SK-N-SH (cell line): ENCODE results near the gene RBP5. TPM values are rescaled to one million over a fixed set of nuclear protein-coding genes. Genes with fewer than 3 reads are reported as not detected.

ENCODE experiments used
- CTCF ChIA-PET: fragments of 300-600, 350-600 bp; formaldehyde crosslinking; extraction: SDS; loops from one replicate; lab custom pipeline; 2021; lab: Yijun Ruan, JAX
- POLR2A ChIA-PET: fragments of 350-600 bp; sonication (Branson Sonifier 250); formaldehyde crosslinking; extraction: SDS; loops from one replicate; lab custom pipeline; 2020; ENCODE audit warnings: antibody characterized with exemption, inconsistent platforms; lab: Yijun Ruan, JAX
- DNase-seq: peaks from one replicate; pipeline ENCODE4 v3.0.0; 2012
- H2AFZ ChIP-seq: fragments of 200-600 bp; sonication (generic); 2 replicates; pipeline ENCODE4 v1.8.1; 2016; ENCODE audit warnings: antibody characterized with exemption, mild to moderate bottlenecking, low read depth
- H3F3A ChIP-seq: fragments of 200-600 bp; sonication (generic); replicated peaks from 2 replicates; pipeline ENCODE3; 2016; ENCODE audit warnings: antibody characterized with exemption, mild to moderate bottlenecking; ENCODE audit not compliant: insufficient read depth
- H3K27ac ChIP-seq, 2 experiments: fragments of 200-500 bp in 1 of 2; fragments of 200-600 bp in 1 of 2; sonication (Bioruptor generic) in 1 of 2; sonication (generic), shearing (Covaris generic) in 1 of 2; 2 replicates each; pipeline versions ENCODE4 v1.5.1 to v1.6.1; 2014 to 2016; ENCODE audit warnings: low read depth in 2 of 2, inconsistent platforms in 1 of 2, low read length in 1 of 2, mild to moderate bottlenecking in 1 of 2, mixed read lengths in 1 of 2
- H3K27me3 ChIP-seq: fragments of 200-600 bp; sonication (generic), shearing (Covaris generic); 2 replicates; pipeline ENCODE4 v1.6.1; 2016; ENCODE audit warnings: mixed run types; ENCODE audit not compliant: insufficient read depth
- H3K36me3 ChIP-seq, 2 experiments: fragments of 200-500 bp in 1 of 2; fragments of 200-600 bp in 1 of 2; sonication (Bioruptor generic) in 1 of 2; sonication (generic) in 1 of 2; replicated peaks in 1 of 2; 2 replicates each; pipeline versions ENCODE3 to v1.5.1; 2014 to 2016; ENCODE audit warnings: low read length in 1 of 2, mild to moderate bottlenecking in 1 of 2; ENCODE audit not compliant: insufficient read depth in 2 of 2, control insufficient read depth in 1 of 2
- H3K4me1 ChIP-seq, 2 experiments: fragments of 200-500 bp in 1 of 2; fragments of 200-600 bp in 1 of 2; sonication (Bioruptor generic) in 1 of 2; sonication (generic), shearing (Covaris generic) in 1 of 2; 2 replicates each; pipeline versions ENCODE4 v1.5.1 to v1.6.1; 2014 to 2016; ENCODE audit warnings: low read depth in 1 of 2, low read length in 1 of 2, mixed run types in 1 of 2; ENCODE audit not compliant: insufficient read depth in 2 of 2, control insufficient read depth in 1 of 2
- H3K4me2 ChIP-seq: fragments of 200-600 bp; sonication (generic), shearing (Covaris generic); 2 replicates; pipeline ENCODE4 v1.6.1; 2017; ENCODE audit warnings: mixed run types
- H3K4me3 ChIP-seq, 2 experiments: fragments of 200-500 bp in 1 of 2; fragments of 200-600 bp in 1 of 2; sonication (Bioruptor generic) in 1 of 2; sonication (generic), shearing (Covaris generic) in 1 of 2; 2 replicates each; pipeline versions ENCODE4 v1.5.1 to v1.8.1; 2014 to 2016; ENCODE audit warnings: low read depth in 2 of 2, inconsistent platforms in 1 of 2, low read length in 1 of 2, mild to moderate bottlenecking in 1 of 2, mixed read lengths in 1 of 2, moderate library complexity in 1 of 2
- H3K79me2 ChIP-seq: fragments of 200-600 bp; sonication (generic); 2 replicates; pipeline ENCODE4 v1.8.1; 2017; ENCODE audit warnings: mild to moderate bottlenecking; ENCODE audit not compliant: insufficient read depth
- H3K9ac ChIP-seq: fragments of 200-600 bp; sonication (generic); 2 replicates; pipeline ENCODE4 v1.6.1; 2017; ENCODE audit warnings: mixed run types
- H3K9me2 ChIP-seq: fragments of 200-600 bp; sonication (generic); 2 replicates; pipeline ENCODE4 v1.6.1; 2017; ENCODE audit warnings: mixed run types
- H3K9me3 ChIP-seq: fragments of 200-600 bp; sonication (generic); 2 replicates; pipeline ENCODE4 v1.6.1; 2017; ENCODE audit warnings: mixed run types, mild to moderate bottlenecking, moderate library complexity
- H4K20me1 ChIP-seq: fragments of 200-600 bp; sonication (generic); 2 replicates; pipeline ENCODE4 v1.6.1; 2017; ENCODE audit warnings: mild to moderate bottlenecking, mixed run types; ENCODE audit not compliant: insufficient read depth
- CHD2 ChIP-seq: fragments of 150-350 bp; IDR thresholded peaks from 2 replicates; pipeline ENCODE4 v1.6.1; 2018; ENCODE audit warnings: low read length; ENCODE audit not compliant: partially characterized antibody
- ELF1 ChIP-seq: IDR thresholded peaks from 2 replicates; pipeline ENCODE4 v1.4.0; 2012
- EP300 ChIP-seq, 2 experiments: IDR thresholded peaks; 2 replicates each; pipeline versions ENCODE4 v1.4.0 to v1.6.1; 2012; ENCODE audit warnings: borderline replicate concordance in 1 of 2, low read depth in 1 of 2, low read length in 1 of 2
- EZH2phosphoT487 ChIP-seq: fragments of 200-600 bp; sonication (generic); IDR thresholded peaks from 2 replicates; pipeline ENCODE4 v1.6.1; 2017; ENCODE audit warnings: low read depth, mixed run types, mild to moderate bottlenecking, antibody characterized with exemption, moderate library complexity, borderline replicate concordance
- FOXJ3 ChIP-seq: sonication (generic); formaldehyde crosslinking; IDR thresholded peaks from 2 replicates; pipeline ENCODE4 v1.5.1; 2020; ENCODE audit warnings: mild to moderate bottlenecking, missing genetic modification reagents
- FOXM1 ChIP-seq: IDR thresholded peaks from 2 replicates; pipeline ENCODE4 v1.4.0; 2012; ENCODE audit warnings: low read depth, mild to moderate bottlenecking
- GABPA ChIP-seq: IDR thresholded peaks from 2 replicates; pipeline ENCODE4 v1.4.0; 2012; ENCODE audit warnings: low read depth, mild to moderate bottlenecking
- NFIC ChIP-seq: IDR thresholded peaks from 2 replicates; pipeline ENCODE4 v1.4.0; 2012; ENCODE audit warnings: borderline replicate concordance
- RCOR1 ChIP-seq: fragments of 150-350 bp; IDR thresholded peaks from 2 replicates; pipeline ENCODE4 v1.6.1; 2017; ENCODE audit warnings: antibody characterized with exemption, low read length
- RXRA ChIP-seq: IDR thresholded peaks from 2 replicates; pipeline ENCODE4 v1.4.0; 2012; ENCODE audit warnings: low read depth, mild to moderate bottlenecking, borderline replicate concordance
- SIN3A ChIP-seq: IDR thresholded peaks from 2 replicates; pipeline ENCODE4 v1.6.1; 2012; ENCODE audit warnings: low read depth, mild to moderate bottlenecking, low read length, moderate library complexity, borderline replicate concordance
- TAF1 ChIP-seq: IDR thresholded peaks from 2 replicates; pipeline ENCODE4 v1.6.1; 2012; ENCODE audit warnings: low read depth, mild to moderate bottlenecking, low read length, moderate library complexity, borderline replicate concordance
- TEAD4 ChIP-seq: IDR thresholded peaks from 2 replicates; pipeline ENCODE4 v1.4.0; 2012; ENCODE audit warnings: mild to moderate bottlenecking, borderline replicate concordance; ENCODE audit not compliant: insufficient read depth
- WGBS: methylation state at CpG from one replicate; pipeline ENCODE4 v1.1.6; 2017; ENCODE audit warnings: low lambda C conversion rate; 5-methylcytosine and 5-hydroxymethylcytosine counted together
- polyA plus RNA-seq, 3 experiments: library from polyadenylated mRNA; depleted of rRNA; stranded (reverse); fragments of >200 nt; gene quantifications; 2 replicates each; pipeline ENCODE4 v1.2.3, GENCODE V29; 2012
- TF ChIP-seq, protein P1 (sequence below): IDR thresholded peaks from 2 replicates; pipeline ENCODE4; 2012
- TF ChIP-seq, protein P2 (sequence below): IDR thresholded peaks from 2 replicates; pipeline ENCODE4 v1.4.0; 2012; ENCODE audit warnings: low read depth, borderline replicate concordance
- TF ChIP-seq, protein P3 (sequence below): fragments of 200-600 bp; sonication (generic); IDR thresholded peaks from 2 replicates; pipeline ENCODE4 v1.6.1; 2017; ENCODE audit warnings: antibody characterized with exemption, mild to moderate bottlenecking, moderate library complexity
- TF ChIP-seq, protein P4 (sequence below): IDR thresholded peaks from 2 replicates; pipeline ENCODE4 v1.4.0; 2012; ENCODE audit warnings: low read depth

Gene RBP5
- polyA plus RNA-seq, 1 of the 3 experiments (the other 2 are of a cell fraction), result 0.12 TPM

DNA sequence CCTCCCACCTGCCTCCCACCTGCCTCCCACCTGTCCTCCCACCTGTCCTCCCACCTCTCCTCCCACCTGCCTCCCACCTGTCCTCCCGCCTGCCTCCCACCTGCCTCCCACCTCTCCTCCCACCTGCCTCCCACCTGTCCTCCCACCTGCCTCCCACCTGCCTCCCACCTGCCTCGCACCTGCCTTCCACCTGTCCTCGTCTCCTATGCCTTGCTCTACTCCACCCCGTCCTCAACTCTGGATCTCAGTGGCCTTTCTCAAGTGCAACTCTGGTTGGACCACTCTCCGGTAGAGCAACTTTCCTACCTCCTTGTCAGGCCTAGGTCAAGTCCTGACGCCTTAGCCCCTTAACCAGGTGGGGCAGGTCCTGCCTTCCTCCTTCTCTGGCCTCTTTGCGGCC, 31.5 kb upstream of the RBP5 start:
- Histone ChIP-seq H3K27me3 (no peaks in the 10 kb centered on the region; the same call in 1 of the 2 replicates), H3K9me2 (no peaks in the 10 kb centered on the region), H3K9me3 (no peaks in the 10 kb centered on the region), H2AFZ (no peak overlapping the region), H3K36me3 (no peaks in the 10 kb centered on the region), H3K4me3 (no peak overlapping the region), H3K27ac (no peak overlapping the region), H3K9ac (no peak overlapping the region), H3K4me2 (no peak overlapping the region), H3F3A (no peaks in the 10 kb centered on the region), H3K4me1 (peaks cover 0 to 35% of the 10 kb centered on the region in 2 experiments; a peak in 1 of 4 replicates), H3K79me2 (no peaks in the 10 kb centered on the region), H4K20me1 (no peaks in the 10 kb centered on the region)
- no peak for DNase-seq
- TF ChIP-seq ELF1 (no peak), TEAD4 (no peak), EZH2phosphoT487 (no peak), RXRA (no peak), EP300 (IDR thresholded peaks at IDR 0.05; ENCODE audit: borderline replicate concordance in 1 of 2, low read depth in 1 of 2, low read length in 1 of 2) (no peak), RCOR1 (no peak), SIN3A (no peak), FOXJ3 (no peak), FOXM1 (no peak), TAF1 (no peak)
- TF ChIP-seq, protein P1, sequence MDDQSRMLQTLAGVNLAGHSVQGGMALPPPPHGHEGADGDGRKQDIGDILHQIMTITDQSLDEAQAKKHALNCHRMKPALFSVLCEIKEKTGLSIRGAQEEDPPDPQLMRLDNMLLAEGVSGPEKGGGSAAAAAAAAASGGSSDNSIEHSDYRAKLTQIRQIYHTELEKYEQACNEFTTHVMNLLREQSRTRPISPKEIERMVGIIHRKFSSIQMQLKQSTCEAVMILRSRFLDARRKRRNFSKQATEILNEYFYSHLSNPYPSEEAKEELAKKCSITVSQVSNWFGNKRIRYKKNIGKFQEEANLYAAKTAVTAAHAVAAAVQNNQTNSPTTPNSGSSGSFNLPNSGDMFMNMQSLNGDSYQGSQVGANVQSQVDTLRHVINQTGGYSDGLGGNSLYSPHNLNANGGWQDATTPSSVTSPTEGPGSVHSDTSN, result no peak
- TF ChIP-seq, protein P2, sequence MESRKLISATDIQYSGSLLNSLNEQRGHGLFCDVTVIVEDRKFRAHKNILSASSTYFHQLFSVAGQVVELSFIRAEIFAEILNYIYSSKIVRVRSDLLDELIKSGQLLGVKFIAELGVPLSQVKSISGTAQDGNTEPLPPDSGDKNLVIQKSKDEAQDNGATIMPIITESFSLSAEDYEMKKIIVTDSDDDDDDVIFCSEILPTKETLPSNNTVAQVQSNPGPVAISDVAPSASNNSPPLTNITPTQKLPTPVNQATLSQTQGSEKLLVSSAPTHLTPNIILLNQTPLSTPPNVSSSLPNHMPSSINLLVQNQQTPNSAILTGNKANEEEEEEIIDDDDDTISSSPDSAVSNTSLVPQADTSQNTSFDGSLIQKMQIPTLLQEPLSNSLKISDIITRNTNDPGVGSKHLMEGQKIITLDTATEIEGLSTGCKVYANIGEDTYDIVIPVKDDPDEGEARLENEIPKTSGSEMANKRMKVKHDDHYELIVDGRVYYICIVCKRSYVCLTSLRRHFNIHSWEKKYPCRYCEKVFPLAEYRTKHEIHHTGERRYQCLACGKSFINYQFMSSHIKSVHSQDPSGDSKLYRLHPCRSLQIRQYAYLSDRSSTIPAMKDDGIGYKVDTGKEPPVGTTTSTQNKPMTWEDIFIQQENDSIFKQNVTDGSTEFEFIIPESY, result no peak
- ChIA-PET POLR2A (no interaction called here), CTCF (interaction anchor here (1.0 to 5.6 kb wide), 2 partner anchors 15 to 29 kb away, joined by 3 to 37 read pairs; no protein-coding TSS in a partner anchor)
- 71% methylated on average over 7 of the region's 7 CpGs for whole genome bisulfite sequencing

DNA sequence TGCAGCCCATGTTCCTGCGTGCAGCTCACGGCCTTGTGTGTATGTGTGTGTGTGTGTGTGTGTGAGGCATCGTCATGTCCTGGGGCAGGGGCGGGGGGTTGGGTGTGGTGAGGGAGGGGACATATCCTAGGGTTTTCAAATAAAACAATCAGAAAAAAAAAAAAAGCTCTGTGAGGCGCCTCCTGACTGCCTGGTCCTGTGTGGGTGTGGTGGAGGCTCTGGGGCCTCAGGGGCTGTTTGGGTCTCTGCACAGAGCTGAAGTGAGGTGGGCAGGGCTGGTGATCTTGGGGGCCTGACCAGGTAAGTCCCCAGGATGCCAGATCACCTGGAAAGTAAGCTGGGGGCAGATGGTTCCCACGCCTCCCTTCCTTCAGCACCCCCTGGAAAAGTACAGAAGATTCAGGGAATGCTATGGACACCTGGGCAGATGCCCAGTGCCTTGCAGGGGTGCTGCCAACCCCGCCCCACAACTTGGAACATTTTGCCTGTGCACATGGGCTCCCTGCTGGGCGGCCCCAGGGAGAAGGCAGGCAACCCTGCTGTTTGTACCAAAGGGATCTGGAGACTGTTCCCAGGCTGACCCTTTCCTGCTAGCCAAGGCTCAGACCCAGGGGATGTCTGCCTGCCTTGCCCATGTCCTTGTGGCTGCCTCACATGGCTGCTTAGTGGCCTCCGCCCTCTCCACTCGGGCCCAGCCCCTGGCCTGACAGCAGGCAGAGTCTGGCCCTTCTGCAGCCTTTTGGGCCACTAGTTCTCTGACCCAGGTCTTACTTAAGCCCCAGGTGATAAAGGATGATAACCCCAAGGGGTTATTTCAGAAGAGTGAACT, 30.3 kb upstream of the RBP5 start:
- Histone ChIP-seq H3K4me2 (no peak overlapping the region), H3K9ac (no peak overlapping the region), H3K36me3 (no peaks in the 10 kb centered on the region), H3K9me2 (no peaks in the 10 kb centered on the region), H3K4me3 (no peak overlapping the region), H3F3A (no peaks in the 10 kb centered on the region), H3K27ac (no peak overlapping the region), H4K20me1 (no peaks in the 10 kb centered on the region), H3K79me2 (no peaks in the 10 kb centered on the region), H3K9me3 (no peaks in the 10 kb centered on the region), H2AFZ (no peak overlapping the region), H3K4me1 (peaks cover 0 to 43% of the 10 kb centered on the region in 2 experiments; a peak in 2 of 4 replicates), H3K27me3 (no peaks in the 10 kb centered on the region; the same call in 1 of the 2 replicates)
- POLR2A ChIA-PET, result no interaction called here
- DNase-seq, result no peak
- CTCF ChIA-PET, result interaction anchor here (1.7 kb wide), 1 partner anchor 14 kb away, joined by 7 read pairs; no protein-coding TSS in a partner anchor
- WGBS, result 94% methylated on average over 7 of the region's 10 CpGs
- TF ChIP-seq FOXJ3 (no peak), GABPA (no peak), TAF1 (no peak), NFIC (no peak), CHD2 (no peak)
- TF ChIP-seq, protein P3, sequence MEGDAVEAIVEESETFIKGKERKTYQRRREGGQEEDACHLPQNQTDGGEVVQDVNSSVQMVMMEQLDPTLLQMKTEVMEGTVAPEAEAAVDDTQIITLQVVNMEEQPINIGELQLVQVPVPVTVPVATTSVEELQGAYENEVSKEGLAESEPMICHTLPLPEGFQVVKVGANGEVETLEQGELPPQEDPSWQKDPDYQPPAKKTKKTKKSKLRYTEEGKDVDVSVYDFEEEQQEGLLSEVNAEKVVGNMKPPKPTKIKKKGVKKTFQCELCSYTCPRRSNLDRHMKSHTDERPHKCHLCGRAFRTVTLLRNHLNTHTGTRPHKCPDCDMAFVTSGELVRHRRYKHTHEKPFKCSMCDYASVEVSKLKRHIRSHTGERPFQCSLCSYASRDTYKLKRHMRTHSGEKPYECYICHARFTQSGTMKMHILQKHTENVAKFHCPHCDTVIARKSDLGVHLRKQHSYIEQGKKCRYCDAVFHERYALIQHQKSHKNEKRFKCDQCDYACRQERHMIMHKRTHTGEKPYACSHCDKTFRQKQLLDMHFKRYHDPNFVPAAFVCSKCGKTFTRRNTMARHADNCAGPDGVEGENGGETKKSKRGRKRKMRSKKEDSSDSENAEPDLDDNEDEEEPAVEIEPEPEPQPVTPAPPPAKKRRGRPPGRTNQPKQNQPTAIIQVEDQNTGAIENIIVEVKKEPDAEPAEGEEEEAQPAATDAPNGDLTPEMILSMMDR, result no peak
- TF ChIP-seq, protein P4, sequence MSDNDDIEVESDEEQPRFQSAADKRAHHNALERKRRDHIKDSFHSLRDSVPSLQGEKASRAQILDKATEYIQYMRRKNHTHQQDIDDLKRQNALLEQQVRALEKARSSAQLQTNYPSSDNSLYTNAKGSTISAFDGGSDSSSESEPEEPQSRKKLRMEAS, result no peak
- TF ChIP-seq, protein P2, result no peak
